Measurements from ENCODE around the gene ALG2. TPM values are rescaled to one million over a fixed set of nuclear protein-coding genes. Genes with fewer than 3 reads are reported as not detected.

The ALG2 gene
- total and polyA plus RNA-seq, 5 donors from 2014 or later, result 17.1 to 35.2 (median 29.2) TPM

- Mint-ChIP-seq H3K27me3 (peaks cover 19% of the 10 kb centered on the region), H3K27ac (no peak overlapping the region), H3K9me3 (peaks cover 0 to 1% (median 0%) of the 10 kb centered on the region in 7 donors), H3K4me3 (no peak overlapping the region), H3K4me1 (peaks cover 0 to 4% (median 1%) of the 10 kb centered on the region in 4 donors), H3K36me3 (no peaks in the 10 kb centered on the region)
- no peak overlapping the region for H3K27ac ChIP-seq (ENCODE audit: insufficient read depth, low read length, poor library complexity, severe bottlenecking)
- no peaks in the 10 kb centered on the region for H3K4me1 ChIP-seq (ENCODE audit: control insufficient read depth, insufficient read depth, low read length, poor library complexity, severe bottlenecking)
- peaks cover 7% of the 10 kb centered on the region for H3K27me3 ChIP-seq (ENCODE audit: control insufficient read depth, insufficient read depth, low read length)
- H3K4me3 ChIP-seq (ENCODE audit: low read depth, low read length), result no peak overlapping the region
- no peaks in the 10 kb centered on the region for H3K36me3 ChIP-seq (ENCODE audit: control insufficient read depth, insufficient read depth, low read length)
- ATAC-seq (ENCODE audit: low read depth in 2 of 2), result no peak
- DNase-seq, result no peak
- H3K9me3 ChIP-seq (ENCODE audit: control insufficient read depth in 2 of 2, low read length in 2 of 2), result no peaks in the 10 kb centered on the region
Measured at GRCh38 chr9:99190597-99191283, 31.0 kb downstream of the ALG2 start.

- H3K27ac ChIP-seq (ENCODE audit: insufficient read depth, low read length, poor library complexity, severe bottlenecking), result no peak overlapping the region
- no peaks in the 10 kb centered on the region for H3K4me1 ChIP-seq (ENCODE audit: control insufficient read depth, insufficient read depth, low read length, poor library complexity, severe bottlenecking)
- H3K9me3 ChIP-seq (ENCODE audit: control insufficient read depth in 2 of 2, low read length in 2 of 2), result no peaks in the 10 kb centered on the region
- no peak for DNase-seq
- no peak overlapping the region for H3K4me3 Mint-ChIP-seq
- no peak overlapping the region for H3K4me3 ChIP-seq (ENCODE audit: low read depth, low read length)
- H3K36me3 ChIP-seq (ENCODE audit: control insufficient read depth, insufficient read depth, low read length), result no peaks in the 10 kb centered on the region
- peaks cover 0 to 1% (median 0%) of the 10 kb centered on the region in 7 donors for H3K9me3 Mint-ChIP-seq
- peaks cover 0 to 4% (median 1%) of the 10 kb centered on the region in 4 donors for H3K4me1 Mint-ChIP-seq
- ATAC-seq (ENCODE audit: low read depth in 2 of 2), result no peak
- H3K27ac Mint-ChIP-seq, result peak overlapping the region in 1 of 3 donors; percentile 45
- H3K36me3 Mint-ChIP-seq, result no peaks in the 10 kb centered on the region
- H3K27me3 Mint-ChIP-seq, result peaks cover 19% of the 10 kb centered on the region
- H3K27me3 ChIP-seq (ENCODE audit: control insufficient read depth, insufficient read depth, low read length), result peaks cover 7% of the 10 kb centered on the region
Measured at GRCh38 chr9:99189887-99190596, 31.7 kb downstream of the ALG2 start.

- peaks cover 7% of the 10 kb centered on the region for H3K27me3 ChIP-seq (ENCODE audit: control insufficient read depth, insufficient read depth, low read length)
- peaks cover 5% of the 10 kb centered on the region for H3K4me1 ChIP-seq (ENCODE audit: control insufficient read depth, insufficient read depth, low read length, poor library complexity, severe bottlenecking)
Measured at GRCh38 chr9:99189186-99189585, 32.6 kb downstream of the ALG2 start.

GRCh38 chr9:99187311-99187710 lies 34.4 kb downstream of the ALG2 start:
- Mint-ChIP-seq H3K27me3 (peaks cover 15% of the 10 kb centered on the region), H3K4me3 (no peak overlapping the region), H3K4me1 (peaks cover 3 to 11% (median 5%) of the 10 kb centered on the region in 4 donors), H3K36me3 (no peaks in the 10 kb centered on the region), H3K9me3 (peaks cover 0 to 1% (median 0%) of the 10 kb centered on the region in 7 donors), H3K27ac (no peak overlapping the region)
- H3K4me1 ChIP-seq (ENCODE audit: control insufficient read depth, insufficient read depth, low read length, poor library complexity, severe bottlenecking), result peaks cover 5% of the 10 kb centered on the region
- no peaks in the 10 kb centered on the region for H3K9me3 ChIP-seq (ENCODE audit: control insufficient read depth in 2 of 2, low read length in 2 of 2)
- no peak overlapping the region for H3K27ac ChIP-seq (ENCODE audit: insufficient read depth, low read length, poor library complexity, severe bottlenecking)
- no peak overlapping the region for H3K4me3 ChIP-seq (ENCODE audit: low read depth, low read length)
- DNase-seq, result no peak
- no peaks in the 10 kb centered on the region for H3K36me3 ChIP-seq (ENCODE audit: control insufficient read depth, insufficient read depth, low read length)
- H3K27me3 ChIP-seq (ENCODE audit: control insufficient read depth, insufficient read depth, low read length), result peaks cover 3% of the 10 kb centered on the region
- no peak for ATAC-seq (ENCODE audit: low read depth in 2 of 2)

More at GRCh38 chr9:99189186-99189585, 32.6 kb downstream of the ALG2 start:
- DNase-seq (no peak), ATAC-seq (ENCODE audit: low read depth in 2 of 2) (no peak)
- no peak overlapping the region for H3K4me3 ChIP-seq (ENCODE audit: low read depth, low read length)
- Mint-ChIP-seq H3K4me1 (peaks cover 3 to 6% (median 3%) of the 10 kb centered on the region in 4 donors), H3K27me3 (peaks cover 15% of the 10 kb centered on the region), H3K27ac (no peak overlapping the region), H3K36me3 (no peaks in the 10 kb centered on the region), H3K9me3 (peaks cover 0 to 1% (median 0%) of the 10 kb centered on the region in 7 donors), H3K4me3 (no peak overlapping the region)
- no peaks in the 10 kb centered on the region for H3K36me3 ChIP-seq (ENCODE audit: control insufficient read depth, insufficient read depth, low read length)
- no peak overlapping the region for H3K27ac ChIP-seq (ENCODE audit: insufficient read depth, low read length, poor library complexity, severe bottlenecking)
- no peaks in the 10 kb centered on the region for H3K9me3 ChIP-seq (ENCODE audit: control insufficient read depth in 2 of 2, low read length in 2 of 2)

GRCh38 chr9:99185934-99186333 lies 35.8 kb downstream of the ALG2 start:
- H3K4me1 ChIP-seq (ENCODE audit: control insufficient read depth, insufficient read depth, low read length, poor library complexity, severe bottlenecking), result peaks cover 5% of the 10 kb centered on the region
- no peak for DNase-seq
- H3K27ac ChIP-seq (ENCODE audit: insufficient read depth, low read length, poor library complexity, severe bottlenecking), result no peak overlapping the region
- Mint-ChIP-seq H3K27ac (no peak overlapping the region), H3K27me3 (peaks cover 14% of the 10 kb centered on the region), H3K9me3 (peaks cover 0 to 1% (median 0%) of the 10 kb centered on the region in 7 donors), H3K4me1 (peaks cover 3 to 13% (median 8%) of the 10 kb centered on the region in 4 donors), H3K4me3 (no peak overlapping the region), H3K36me3 (no peaks in the 10 kb centered on the region)
- no peak overlapping the region for H3K4me3 ChIP-seq (ENCODE audit: low read depth, low read length)
- no peaks in the 10 kb centered on the region for H3K36me3 ChIP-seq (ENCODE audit: control insufficient read depth, insufficient read depth, low read length)
- no peaks in the 10 kb centered on the region for H3K9me3 ChIP-seq (ENCODE audit: control insufficient read depth in 2 of 2, low read length in 2 of 2)
- H3K27me3 ChIP-seq (ENCODE audit: control insufficient read depth, insufficient read depth, low read length), result peaks cover 1% of the 10 kb centered on the region
- no peak for ATAC-seq (ENCODE audit: low read depth in 2 of 2)

GRCh38 chr9:99185348-99185632 lies 36.5 kb downstream of the ALG2 start:
- Mint-ChIP-seq H3K4me1 (peaks cover 3 to 13% (median 8%) of the 10 kb centered on the region in 4 donors), H3K4me3 (no peak overlapping the region), H3K9me3 (peaks cover 0 to 1% (median 0%) of the 10 kb centered on the region in 7 donors), H3K27ac (no peak overlapping the region), H3K36me3 (no peaks in the 10 kb centered on the region), H3K27me3 (peaks cover 10% of the 10 kb centered on the region)
- H3K4me3 ChIP-seq (ENCODE audit: low read depth, low read length), result no peak overlapping the region
- no peaks in the 10 kb centered on the region for H3K36me3 ChIP-seq (ENCODE audit: control insufficient read depth, insufficient read depth, low read length)
- no peak overlapping the region for H3K27ac ChIP-seq (ENCODE audit: insufficient read depth, low read length, poor library complexity, severe bottlenecking)
- ATAC-seq (ENCODE audit: low read depth in 2 of 2) (no peak), DNase-seq (no peak)
- H3K27me3 ChIP-seq (ENCODE audit: control insufficient read depth, insufficient read depth, low read length), result peaks cover 1% of the 10 kb centered on the region
- H3K4me1 ChIP-seq (ENCODE audit: control insufficient read depth, insufficient read depth, low read length, poor library complexity, severe bottlenecking), result peaks cover 5% of the 10 kb centered on the region
- H3K9me3 ChIP-seq (ENCODE audit: control insufficient read depth in 2 of 2, low read length in 2 of 2), result no peaks in the 10 kb centered on the region

- Mint-ChIP-seq H3K27ac (peak overlapping the region in 2 of 3 donors; percentile 27 to 83), H3K4me1 (peaks cover 3 to 13% (median 8%) of the 10 kb centered on the region in 4 donors), H3K9me3 (peaks cover 0 to 1% (median 0%) of the 10 kb centered on the region in 7 donors), H3K36me3 (no peaks in the 10 kb centered on the region), H3K27me3 (peaks cover 10% of the 10 kb centered on the region), H3K4me3 (no peak overlapping the region)
- Histone ChIP-seq H3K27me3 (ENCODE audit: control insufficient read depth, insufficient read depth, low read length) (peaks cover 1% of the 10 kb centered on the region), H3K36me3 (ENCODE audit: control insufficient read depth, insufficient read depth, low read length) (no peaks in the 10 kb centered on the region), H3K4me1 (ENCODE audit: control insufficient read depth, insufficient read depth, low read length, poor library complexity, severe bottlenecking) (peaks cover 5% of the 10 kb centered on the region), H3K27ac (ENCODE audit: insufficient read depth, low read length, poor library complexity, severe bottlenecking) (no peak overlapping the region), H3K9me3 (ENCODE audit: control insufficient read depth in 2 of 2, low read length in 2 of 2) (no peaks in the 10 kb centered on the region), H3K4me3 (ENCODE audit: low read depth, low read length) (peak overlapping the region; percentile 30)
- peak; percentile 53 to 85 (median 63) for DNase-seq
- peak; percentile 77 to 81 for ATAC-seq (ENCODE audit: low read depth in 2 of 2)
Measured at GRCh38 chr9:99184475-99185347, 37.0 kb downstream of the ALG2 start.
